NCI-H446 treated with DMSO at 0.1 percent for 48 hours (cell line): ENCODE results near the gene RNF41.

Experiments used
- DNase-seq: peaks from one replicate; lab custom pipeline; 2025; lab: John Stamatoyannopoulos, UW

RNF41 gene

DNA sequence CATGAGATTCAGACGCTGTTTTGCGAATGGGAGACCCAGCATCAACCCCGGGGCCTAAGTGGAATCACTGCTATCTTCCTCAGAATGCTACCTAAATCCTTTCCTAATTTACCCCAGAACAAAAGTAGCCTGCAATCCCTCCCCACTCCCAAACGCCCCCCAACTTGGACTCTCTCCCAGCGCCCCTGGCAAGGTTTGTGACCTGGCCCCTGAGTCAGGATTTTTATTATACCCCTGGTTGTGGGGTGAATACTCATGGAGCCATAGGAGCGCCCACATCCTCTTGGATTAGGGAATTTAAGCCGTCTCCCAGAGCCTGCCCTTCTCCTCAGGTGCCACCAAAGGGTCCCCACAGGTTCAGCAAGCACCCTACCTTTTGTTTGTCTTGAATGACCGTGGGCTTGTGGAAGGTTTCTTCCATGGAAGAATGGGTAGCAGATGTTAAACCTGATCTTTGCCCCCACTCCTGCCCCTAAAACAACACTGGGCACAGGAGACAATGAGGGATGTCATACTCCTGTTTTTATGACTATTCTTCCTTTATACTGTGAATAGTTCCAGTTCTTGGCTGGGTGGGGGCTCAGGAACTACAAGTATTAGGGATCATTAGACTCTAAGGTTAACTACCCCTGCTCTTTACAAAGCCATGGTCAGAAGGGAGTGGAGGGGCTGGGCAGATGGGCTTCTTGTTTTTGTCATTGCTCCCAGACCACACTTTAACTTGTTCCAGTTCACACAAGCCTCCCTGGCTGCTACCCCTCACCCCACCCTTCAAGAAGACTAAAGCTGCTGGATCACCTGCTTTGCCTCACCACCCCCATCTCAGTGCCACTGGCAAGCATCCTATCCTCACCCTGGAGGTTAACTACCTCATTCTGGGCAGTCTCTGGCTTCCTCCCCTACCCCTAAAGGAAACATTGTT is 68.7 kb downstream of the RNF41 start:
- no peak for DNase-seq
